Measurements from ENCODE around the gene FHL2.
A peak's percentile ranks its signal among the peaks of the same experiment; 100 is the strongest.
"Not testable (repeated sequence)": the region's sequence is repeated elsewhere in the genome, so short reads cannot be mapped to it uniquely, and the experiment has no call there.

The FHL2 gene, protein sequence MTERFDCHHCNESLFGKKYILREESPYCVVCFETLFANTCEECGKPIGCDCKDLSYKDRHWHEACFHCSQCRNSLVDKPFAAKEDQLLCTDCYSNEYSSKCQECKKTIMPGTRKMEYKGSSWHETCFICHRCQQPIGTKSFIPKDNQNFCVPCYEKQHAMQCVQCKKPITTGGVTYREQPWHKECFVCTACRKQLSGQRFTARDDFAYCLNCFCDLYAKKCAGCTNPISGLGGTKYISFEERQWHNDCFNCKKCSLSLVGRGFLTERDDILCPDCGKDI

GRCh38 chr2:105398336-105399206 is at the start of gene FHL2:
TSS of gene FHL2 (minus strand) at chr2:105399051. CDS start at chr2:105386516, 12,535 bp downstream.
- DNase-seq (ENCODE audit: low read depth in 2 of 2), result peak; percentile 26 to 36

- DNase-seq (ENCODE audit: low read depth in 2 of 2), result no peak
These were observed 48.6 kb upstream of the FHL2 start for GRCh38 chr2:105447476-105447875.

DNA sequence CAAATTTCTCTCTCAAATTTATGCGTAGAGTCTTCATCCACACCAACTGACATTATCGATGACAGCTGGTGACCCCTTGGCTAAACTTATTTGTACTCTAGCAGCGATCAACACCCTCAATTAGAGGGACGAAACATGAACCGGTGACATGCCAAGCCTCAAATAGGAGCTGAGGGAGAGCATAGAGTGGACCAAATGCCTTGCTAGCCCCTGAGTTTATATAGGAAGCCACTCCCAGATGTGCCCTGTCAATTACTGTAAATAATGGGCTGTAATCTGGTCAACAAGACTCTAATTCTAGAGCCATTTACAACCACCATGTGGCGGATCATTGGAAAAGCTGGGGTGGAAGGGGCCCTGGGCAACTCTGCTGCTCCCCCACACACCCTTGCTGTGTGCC is 47.6 kb upstream of the FHL2 start:
- no peak for DNase-seq (ENCODE audit: low read depth in 2 of 2)

DNA sequence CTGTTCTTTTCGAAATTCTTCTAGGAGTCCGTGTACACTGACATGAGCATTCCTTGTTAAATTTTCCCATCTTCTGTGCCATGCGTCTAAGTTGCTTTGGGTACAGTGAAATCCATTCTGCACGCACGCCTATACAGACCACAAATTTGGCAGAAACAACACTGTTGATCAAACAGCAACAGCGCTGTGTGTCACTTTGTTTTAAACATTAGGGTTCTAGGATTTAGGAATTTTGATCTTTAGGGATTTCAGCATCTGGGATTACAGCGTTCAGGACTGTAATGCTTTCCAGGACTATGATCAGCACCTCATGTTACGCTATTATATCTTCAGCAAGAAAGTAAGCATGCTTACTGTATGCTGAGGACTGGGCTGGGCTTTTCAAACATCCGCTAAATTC is 47.1 kb upstream of the FHL2 start:
- no peak for DNase-seq (ENCODE audit: low read depth in 2 of 2)

DNA sequence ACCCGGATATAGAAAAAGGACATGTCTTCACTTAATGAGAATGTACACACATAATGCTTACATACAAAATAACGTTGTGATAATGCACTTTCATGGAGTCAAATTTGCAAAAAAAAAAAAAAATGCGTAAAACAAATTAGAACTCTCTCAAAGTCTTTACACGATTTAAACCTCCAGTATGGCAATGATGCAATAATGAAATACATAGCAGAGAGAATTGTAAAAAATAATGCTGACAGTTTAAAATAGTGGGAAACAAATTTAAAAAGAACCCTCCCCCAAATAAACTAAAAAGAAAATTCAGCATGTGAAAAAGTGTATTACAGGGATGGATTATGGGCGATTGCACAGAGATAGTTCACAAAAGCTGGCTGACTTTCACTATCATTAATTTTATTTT is 46.6 kb upstream of the FHL2 start:
- no peak for DNase-seq (ENCODE audit: low read depth in 2 of 2)

DNA sequence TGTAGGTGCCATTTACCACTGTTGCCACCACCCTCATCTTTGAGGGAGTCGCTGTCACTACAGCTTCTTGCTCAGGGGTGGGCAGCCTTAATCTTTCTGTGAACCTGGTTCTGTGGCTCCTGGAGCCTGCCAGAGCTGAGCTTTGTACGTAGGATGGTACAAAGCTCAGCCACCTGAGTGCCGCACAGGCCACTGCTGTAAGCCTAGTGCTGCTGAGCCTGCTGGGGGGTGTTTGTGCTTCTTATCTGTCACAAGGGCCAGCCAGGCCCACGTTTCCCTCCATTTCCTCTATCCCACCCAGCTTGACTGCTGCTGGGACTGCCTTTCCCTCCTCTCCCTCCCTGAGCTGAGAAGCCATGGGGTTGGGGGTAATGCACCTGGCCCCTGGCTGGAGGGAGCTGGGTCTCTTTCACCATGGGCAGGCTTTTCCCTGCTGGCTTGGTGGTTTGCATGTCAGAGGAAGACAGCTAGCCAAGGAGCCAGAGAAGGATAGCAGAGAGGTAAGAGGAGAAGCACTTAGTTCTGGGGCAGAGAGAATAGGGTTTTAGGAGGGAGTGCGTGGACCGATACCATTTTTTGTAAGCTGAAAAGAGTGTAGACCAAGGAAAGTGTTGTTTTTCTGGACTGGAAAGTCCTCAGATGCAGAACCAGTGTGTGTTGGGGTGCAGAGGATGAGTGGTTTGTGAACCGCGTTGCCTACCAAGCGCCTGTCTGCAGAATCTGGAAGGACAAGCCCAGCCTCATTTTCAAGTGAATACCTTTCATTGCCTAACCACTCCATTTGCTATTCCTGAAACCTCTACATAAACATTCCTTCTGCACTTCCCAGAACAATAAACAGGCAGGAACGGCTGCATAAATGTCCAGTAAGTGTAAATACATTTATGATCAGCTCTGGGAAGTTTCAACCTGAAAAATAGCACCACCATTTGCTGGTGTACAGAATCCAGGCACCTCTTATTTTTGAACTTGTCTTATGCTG is 45.1 kb upstream of the FHL2 start:
- no peak for DNase-seq (ENCODE audit: low read depth in 2 of 2)

GRCh38 chr2:105442721-105443120 is 43.9 kb upstream of the FHL2 start:
- no peak for DNase-seq (ENCODE audit: low read depth in 2 of 2)

- DNase-seq (ENCODE audit: low read depth in 2 of 2), result no peak
These were observed 43.2 kb upstream of the FHL2 start for GRCh38 chr2:105442056-105442455.

GRCh38 chr2:105439141-105439540 is 40.3 kb upstream of the FHL2 start:
- no peak for DNase-seq (ENCODE audit: low read depth in 2 of 2)

GRCh38 chr2:105438104-105438929 is 39.5 kb upstream of the FHL2 start:
- no peak for DNase-seq (ENCODE audit: low read depth in 2 of 2)

DNA sequence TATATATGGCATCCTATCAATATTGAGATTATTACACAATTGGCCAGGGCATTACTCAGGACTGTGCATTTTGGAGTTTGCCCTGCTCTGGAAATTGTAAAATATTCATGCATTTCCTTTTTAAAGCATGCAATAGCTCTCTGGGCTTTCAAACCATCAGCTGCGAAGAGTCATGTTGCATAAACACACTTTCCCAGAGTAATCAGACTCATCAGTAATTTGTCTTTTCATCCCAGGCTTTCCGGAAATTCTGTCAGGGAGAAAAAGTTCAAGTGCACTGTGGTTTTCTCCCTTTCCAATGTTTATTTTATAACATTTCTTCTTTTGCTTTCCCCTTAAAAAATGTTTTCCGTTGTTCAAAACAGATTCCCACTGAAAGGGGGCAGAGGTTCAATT is 38.9 kb upstream of the FHL2 start:
- no peak for DNase-seq (ENCODE audit: low read depth in 2 of 2)

DNA sequence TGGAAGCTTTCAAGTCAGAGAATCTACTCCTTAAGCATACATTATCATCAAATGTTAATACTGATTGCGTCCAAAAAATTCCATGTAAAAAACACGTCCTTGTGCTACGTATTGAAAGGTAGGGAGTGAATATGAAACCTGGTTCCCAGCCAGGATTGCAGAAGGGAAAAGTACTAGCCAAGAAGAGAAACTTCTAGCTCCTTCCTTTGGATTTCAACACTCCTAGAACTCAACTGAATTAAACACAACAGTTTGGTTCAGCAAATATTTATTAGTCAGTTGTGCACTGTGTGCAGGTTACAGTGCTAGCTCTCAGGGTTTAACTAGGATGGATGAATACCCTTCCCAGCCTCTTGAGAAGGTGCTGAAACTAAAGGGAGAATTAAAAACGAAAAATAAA is 33.9 kb upstream of the FHL2 start:
- no peak for DNase-seq (ENCODE audit: low read depth in 2 of 2)

DNA sequence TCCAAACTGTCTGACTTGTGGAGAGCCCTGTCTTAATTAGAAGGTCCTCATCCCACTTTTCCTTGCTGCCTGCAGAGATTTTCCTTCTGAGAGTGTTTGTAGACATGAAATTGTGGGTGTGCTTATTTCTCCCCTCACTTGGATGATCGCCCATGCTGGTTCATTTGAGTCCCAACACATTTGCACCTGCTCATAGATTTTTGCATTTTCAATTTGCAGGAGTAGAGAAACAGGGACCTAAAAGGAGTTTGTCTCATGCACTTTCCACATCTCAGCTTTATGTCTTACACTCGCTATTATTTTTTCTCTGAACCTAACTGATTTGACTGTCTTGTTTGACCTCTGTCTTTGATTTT is 33.2 kb upstream of the FHL2 start:
- no peak for DNase-seq (ENCODE audit: low read depth in 2 of 2)

- DNase-seq (ENCODE audit: low read depth in 2 of 2), result no peak
These were observed 32.7 kb upstream of the FHL2 start for GRCh38 chr2:105431367-105432043.

DNA sequence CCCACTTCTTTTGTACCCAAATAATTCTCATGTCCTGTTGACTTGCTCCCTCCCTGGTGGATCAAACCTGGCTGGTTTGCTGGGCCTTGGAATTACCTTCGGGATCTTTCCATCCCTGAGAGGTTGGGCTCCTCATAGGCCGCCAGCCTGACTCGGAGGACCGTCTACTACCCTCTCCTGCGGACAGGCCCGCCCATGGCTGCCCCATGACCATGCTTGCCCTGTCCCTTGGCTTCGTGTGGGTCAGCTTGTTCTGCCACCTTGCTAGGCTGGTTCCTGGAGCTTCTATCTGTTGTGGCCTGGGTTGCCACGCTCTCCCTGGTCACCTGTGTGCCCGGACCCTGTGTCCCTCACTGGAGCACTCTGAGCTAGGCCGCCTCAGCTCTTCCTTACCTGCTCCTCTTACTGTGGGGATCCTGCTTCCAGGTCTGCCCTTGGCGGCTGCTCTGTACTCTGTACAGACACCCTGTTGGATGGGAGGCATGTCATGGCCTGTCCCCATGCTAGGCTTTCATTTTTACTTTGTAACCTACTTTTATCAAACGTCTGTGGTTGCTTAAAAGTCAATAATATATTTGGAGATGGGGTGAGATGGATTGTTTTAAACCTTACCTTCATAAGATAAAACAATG is 29.7 kb upstream of the FHL2 start:
- DNase-seq (ENCODE audit: low read depth in 2 of 2), result no peak

- DNase-seq (ENCODE audit: low read depth in 2 of 2), result no peak
These were observed 28.6 kb upstream of the FHL2 start for GRCh38 chr2:105427485-105427884.

DNA sequence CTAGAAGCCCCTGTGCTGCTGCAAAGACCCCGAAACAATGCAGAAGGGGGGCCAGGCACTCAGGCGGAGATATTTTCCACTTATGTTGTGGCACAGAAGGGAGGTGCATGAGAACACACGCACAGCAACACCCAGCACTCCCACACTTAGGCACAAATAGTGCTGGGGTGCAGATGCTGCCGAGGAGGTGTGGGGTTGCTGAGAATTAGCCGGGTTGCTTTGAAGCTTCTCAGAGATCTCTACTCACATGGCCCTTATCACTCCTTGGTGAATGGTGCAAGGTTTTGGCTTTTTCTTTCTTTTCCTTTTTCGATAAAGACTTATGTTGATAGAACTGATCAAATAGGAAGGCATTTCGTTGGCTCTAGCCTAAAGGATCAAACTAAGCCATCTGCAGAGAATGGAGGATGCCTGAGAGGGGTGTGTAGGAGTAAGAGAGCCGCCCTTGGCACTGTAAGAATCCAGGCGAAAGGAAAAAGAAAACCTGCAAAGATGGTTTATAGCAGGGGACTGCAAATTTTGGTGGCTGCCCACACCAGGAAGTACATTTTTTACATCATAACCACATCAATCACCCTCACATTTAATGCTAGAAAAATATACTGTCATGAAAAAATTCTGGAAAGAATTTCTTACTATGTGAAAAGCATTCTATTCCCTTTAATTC is 27.9 kb upstream of the FHL2 start:
- no peak for DNase-seq (ENCODE audit: low read depth in 2 of 2)

DNA sequence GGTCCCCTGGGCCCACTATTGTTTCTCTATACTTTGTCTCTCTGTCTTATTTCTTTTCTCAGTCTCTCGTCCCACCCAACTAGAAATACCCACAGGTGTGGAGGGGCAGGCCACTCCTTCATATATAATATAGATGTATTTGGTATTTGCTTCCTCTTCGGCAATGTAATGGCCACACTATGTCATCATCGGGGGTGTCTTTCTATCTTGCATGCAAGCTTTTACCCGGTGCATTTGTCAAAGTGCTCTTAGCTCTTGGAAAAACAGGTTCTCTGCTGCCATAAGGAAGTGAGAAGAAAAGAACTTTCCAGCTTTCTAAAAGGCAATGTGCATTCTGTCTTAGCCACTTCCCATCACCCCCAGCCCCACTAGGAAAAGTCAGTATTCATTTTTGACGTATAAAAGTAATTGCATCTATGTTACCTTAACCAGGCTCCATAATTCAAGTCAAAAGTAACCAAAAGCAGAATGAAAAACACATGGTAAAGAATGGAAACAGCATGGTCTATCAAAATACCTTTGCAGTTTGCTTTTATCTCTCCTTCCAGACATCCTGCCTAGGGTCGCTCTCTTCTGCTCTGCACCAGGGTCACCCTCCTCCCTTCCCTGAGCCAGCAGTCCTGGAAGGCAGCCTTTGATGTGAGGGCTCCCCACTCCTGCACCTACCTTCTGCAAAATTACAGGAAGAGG is 27.2 kb upstream of the FHL2 start:
- DNase-seq (ENCODE audit: low read depth in 2 of 2), result no peak

- DNase-seq (ENCODE audit: low read depth in 2 of 2), result not testable (repeated sequence)
These were observed 26.0 kb upstream of the FHL2 start for GRCh38 chr2:105424836-105425235.
